ENCODE results near the gene PEX7.

PEX7 gene

DNA sequence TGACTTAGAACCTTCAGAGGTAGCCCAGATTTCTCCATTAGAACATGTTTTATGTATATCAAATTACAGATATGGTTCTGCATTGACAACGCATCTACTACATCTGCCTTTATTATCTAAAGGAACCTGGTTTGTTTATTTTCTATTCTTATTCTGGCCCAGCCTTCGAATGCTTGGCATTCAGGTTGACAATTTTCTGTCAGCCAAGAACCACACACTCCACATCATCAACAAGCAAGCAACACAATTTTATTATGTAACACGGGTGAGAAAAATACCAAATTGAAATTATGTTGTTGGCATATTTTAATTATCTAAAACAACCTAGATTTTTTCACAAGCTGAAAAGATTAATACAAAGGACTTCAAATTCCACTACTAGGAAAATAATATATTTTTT, 44.7 kb upstream of the PEX7 start:
- TF ChIP-seq, protein P1, sequence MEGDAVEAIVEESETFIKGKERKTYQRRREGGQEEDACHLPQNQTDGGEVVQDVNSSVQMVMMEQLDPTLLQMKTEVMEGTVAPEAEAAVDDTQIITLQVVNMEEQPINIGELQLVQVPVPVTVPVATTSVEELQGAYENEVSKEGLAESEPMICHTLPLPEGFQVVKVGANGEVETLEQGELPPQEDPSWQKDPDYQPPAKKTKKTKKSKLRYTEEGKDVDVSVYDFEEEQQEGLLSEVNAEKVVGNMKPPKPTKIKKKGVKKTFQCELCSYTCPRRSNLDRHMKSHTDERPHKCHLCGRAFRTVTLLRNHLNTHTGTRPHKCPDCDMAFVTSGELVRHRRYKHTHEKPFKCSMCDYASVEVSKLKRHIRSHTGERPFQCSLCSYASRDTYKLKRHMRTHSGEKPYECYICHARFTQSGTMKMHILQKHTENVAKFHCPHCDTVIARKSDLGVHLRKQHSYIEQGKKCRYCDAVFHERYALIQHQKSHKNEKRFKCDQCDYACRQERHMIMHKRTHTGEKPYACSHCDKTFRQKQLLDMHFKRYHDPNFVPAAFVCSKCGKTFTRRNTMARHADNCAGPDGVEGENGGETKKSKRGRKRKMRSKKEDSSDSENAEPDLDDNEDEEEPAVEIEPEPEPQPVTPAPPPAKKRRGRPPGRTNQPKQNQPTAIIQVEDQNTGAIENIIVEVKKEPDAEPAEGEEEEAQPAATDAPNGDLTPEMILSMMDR (IDR thresholded peaks at IDR 0.05; ENCODE audit: extremely low read depth, missing control alignments), result no peak

DNA sequence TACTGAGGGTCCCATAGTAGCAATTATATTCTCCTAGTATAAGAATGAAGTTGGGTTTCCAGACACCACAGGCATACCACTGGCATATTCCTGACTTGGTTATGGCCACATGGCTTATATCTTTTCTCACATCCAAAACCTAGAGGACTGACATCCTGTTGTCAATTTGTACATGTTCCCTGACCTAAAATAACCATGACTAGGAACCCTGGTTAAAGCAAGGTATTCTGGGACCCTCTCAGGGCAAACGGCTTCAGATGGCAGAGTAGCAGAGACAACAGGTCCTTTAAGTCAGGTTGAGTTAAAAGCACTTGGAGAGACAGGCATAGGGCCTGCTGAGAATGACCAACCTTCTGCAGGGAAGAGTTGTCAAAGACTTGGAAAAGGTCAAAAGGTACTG, 42.7 kb upstream of the PEX7 start:
- no peak for DNase-seq (ENCODE audit: low spot score)
- TF ChIP-seq, protein P1 (IDR thresholded peaks at IDR 0.05; ENCODE audit: extremely low read depth, missing control alignments), result no peak

More for the DNA sequence above, 44.7 kb upstream of the PEX7 start:
- no peak for DNase-seq (ENCODE audit: low spot score)

DNA sequence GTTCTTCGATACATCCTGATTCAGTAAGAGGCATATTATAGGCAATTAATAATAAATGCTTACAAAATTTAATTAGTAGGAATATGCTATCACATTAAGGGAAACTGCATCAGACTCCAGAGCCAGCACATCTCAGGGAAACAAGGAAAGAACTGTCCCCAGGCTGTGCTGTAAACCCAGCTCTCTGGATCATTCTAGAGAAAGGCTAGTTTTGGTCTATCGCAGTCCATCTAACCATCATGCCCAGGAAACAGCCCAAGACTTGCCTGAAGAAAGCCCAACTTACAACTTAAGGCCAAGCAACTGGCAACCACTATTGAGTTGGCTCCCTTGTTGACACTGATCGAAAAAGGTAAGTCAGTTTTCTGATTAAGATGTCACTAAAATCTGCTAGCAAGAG, 41.4 kb upstream of the PEX7 start:
- no peak for DNase-seq (ENCODE audit: low spot score)
- TF ChIP-seq, protein P1 (IDR thresholded peaks at IDR 0.05; ENCODE audit: extremely low read depth, missing control alignments), result no peak

DNA sequence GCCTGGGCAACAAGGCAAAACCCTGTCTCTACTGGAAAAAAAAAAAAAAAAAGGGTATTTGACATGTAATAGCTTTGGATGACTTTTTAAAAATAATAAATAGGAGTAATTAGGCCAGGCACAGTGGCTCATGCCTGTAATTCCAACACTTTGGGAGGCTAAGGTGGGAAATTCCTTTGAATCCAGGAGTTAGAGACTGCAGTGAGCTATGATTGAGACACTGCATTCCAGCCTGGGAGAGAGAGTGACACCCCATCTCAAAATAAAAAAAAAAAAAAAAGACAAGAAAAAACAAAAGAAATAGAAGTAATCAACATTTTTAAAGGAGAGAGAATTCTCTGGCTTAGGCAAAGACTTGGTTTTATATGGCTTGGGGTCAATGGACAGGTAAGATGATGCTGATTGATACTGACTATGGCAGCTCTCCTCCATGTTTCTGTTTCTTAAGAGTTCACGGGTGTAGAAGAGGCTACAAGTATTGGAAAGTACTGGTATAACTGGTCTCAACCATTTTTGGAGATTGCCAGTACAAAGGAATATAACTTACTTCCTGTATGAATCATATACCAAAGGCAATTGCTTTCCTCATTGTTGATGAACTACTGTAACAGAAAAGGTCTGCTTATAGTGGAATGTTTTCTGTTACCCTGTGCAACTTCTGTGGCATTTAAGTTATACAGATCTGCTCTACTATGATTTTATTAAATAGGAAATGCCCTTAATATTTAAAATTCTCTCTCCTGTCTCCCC, 40.2 kb upstream of the PEX7 start:
- DNase-seq (ENCODE audit: low spot score), result no peak

DNA sequence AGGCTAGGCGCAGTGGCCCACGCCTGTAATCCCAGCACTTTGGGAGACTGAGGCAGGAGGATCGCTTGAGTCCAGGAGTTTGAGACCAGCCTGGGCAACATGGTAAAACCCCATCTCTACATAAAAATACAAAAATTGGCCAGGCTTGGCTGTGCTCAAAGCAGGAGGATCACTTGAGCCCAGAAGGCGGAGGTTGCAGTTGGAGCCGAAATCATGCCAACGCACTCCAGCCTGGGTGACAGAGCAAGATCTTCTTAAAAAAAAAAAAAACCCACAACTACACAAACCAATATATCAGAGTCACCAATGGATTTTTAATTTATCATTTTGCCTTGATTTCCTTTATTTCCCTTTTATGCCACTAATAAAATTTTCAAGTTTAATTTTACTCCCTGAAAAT, 39.4 kb upstream of the PEX7 start:
- TF ChIP-seq, protein P1 (IDR thresholded peaks at IDR 0.05; ENCODE audit: extremely low read depth, missing control alignments), result no peak
- no peak for DNase-seq (ENCODE audit: low spot score)

More for the DNA sequence above, 40.2 kb upstream of the PEX7 start:
- TF ChIP-seq, protein P1 (IDR thresholded peaks at IDR 0.05; ENCODE audit: extremely low read depth, missing control alignments), result no peak

DNA sequence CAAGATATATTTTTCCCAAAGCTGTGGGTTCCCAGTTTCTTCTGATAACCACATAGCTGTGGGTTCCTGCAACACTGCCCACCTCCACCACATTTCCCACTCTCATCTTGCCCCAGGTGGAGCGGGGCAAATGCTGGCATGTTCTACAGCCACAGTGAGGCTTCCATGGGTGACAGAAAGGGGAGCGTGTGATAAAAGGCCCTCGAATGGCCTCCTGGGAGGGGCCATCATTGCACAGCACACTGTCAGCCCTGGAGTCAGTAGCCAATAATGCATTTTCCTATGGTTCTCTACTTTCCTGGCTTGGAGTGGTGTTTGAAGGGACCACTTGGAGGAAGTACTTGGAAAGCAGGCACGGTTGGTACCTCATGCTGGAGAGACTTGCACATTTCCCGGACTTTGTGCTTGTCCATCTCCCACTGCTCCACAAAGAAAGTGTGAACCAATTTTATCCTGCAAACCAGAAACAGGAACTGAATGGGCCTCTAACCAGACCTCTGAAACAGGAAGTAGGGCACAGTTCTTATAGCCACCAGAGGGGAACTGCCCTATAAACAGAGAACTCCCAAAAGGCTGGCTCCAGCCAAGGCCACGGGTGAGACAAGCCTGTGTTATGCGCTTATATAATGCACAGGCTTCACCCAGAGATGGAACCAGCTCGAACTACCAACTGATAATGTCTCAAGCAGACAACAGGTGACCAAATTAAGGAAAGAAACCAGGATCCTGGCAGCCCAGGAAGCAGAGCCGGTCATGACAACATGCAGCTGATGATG, 38.7 kb upstream of the PEX7 start:
- peak; percentile 45 for DNase-seq (ENCODE audit: low spot score)
- TF ChIP-seq, protein P1 (IDR thresholded peaks at IDR 0.05; ENCODE audit: extremely low read depth, missing control alignments), result no peak

DNA sequence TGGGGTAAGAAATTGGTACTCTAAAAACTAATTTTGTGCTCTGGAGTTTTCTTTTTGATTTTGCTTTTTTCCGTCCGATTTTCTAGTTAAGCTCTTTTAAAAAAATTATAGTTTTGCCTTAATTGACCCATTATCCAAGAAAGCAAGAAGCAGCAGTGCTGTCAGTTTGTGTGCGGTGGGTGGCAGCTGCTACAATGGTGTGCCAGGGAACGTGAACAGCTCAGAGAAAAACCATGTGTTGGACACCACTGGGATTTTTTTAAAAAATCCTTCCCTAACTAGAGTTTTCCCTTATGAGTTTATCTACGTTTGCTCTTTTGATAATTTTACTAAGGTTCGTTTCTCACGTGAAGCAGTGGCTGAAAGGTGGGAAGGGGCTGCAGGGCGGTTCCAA, 38.1 kb upstream of the PEX7 start:
- TF ChIP-seq, protein P1 (IDR thresholded peaks at IDR 0.05; ENCODE audit: extremely low read depth, missing control alignments), result no peak
- no peak for DNase-seq (ENCODE audit: low spot score)

All from GM20000 (cell line).